Duodenal mucosa (tissue), 2 donors: Measurements from ENCODE around the gene PPM1G.

Experiments used
- H3K27ac ChIP-seq: one replicate; pipeline ENCODE4 v1.7.0; 2013; ENCODE audit warnings: low read depth, low read length
- H3K27me3 ChIP-seq, 2 donors: one replicate each; pipeline ENCODE4 v1.7.0; 2013; ENCODE audit warnings: low read length in 2 of 2, control low read depth in 1 of 2; ENCODE audit not compliant: insufficient read depth in 2 of 2, control insufficient read depth in 1 of 2
- H3K36me3 ChIP-seq, 2 donors: one replicate each; pipeline ENCODE4 v1.7.0; 2013; ENCODE audit warnings: low read length in 2 of 2, control low read depth in 1 of 2; ENCODE audit not compliant: insufficient read depth in 2 of 2, control insufficient read depth in 1 of 2
- H3K4me1 ChIP-seq, 2 donors: one replicate each; pipeline ENCODE4 v1.7.0; 2013; ENCODE audit warnings: low read length in 2 of 2, control low read depth in 1 of 2; ENCODE audit not compliant: insufficient read depth in 2 of 2, control insufficient read depth in 1 of 2
- H3K4me3 ChIP-seq, 2 donors: one replicate each; pipeline ENCODE4 v1.7.0; 2013; ENCODE audit warnings: low read length in 2 of 2, low read depth in 1 of 2
- H3K9ac ChIP-seq, 2 donors: one replicate each; pipeline ENCODE4 v1.7.0; 2013; ENCODE audit warnings: low read length in 2 of 2, low read depth in 1 of 2
- H3K9me3 ChIP-seq, 2 donors: one replicate each; pipeline ENCODE4 v1.7.0; 2013; ENCODE audit warnings: low read length in 2 of 2, control low read depth in 1 of 2; ENCODE audit not compliant: control insufficient read depth in 1 of 2

The PPM1G gene

DNA sequence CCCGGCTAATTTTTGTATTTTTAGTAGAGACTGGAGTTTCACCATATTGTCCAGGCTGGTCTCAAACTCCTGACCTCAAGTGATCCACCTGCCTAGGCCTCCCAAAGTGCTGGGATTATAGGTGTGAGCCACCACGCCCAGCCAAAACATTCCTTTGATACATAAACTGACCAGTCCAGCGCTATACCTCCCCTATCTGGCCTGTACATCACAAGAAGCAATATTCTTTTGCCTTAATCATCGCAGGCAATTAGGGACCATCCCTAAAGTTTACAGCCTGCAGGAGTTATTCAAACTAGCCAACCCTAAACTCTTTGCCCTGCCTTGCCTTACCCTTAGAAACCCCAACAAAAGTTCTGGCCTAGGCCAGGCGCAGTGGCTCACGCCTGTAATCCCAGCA is 6.8 kb upstream of the PPM1G start:
- Histone ChIP-seq H3K4me3 (no peak overlapping the region), H3K36me3 (no peaks in the 10 kb centered on the region), H3K4me1 (no peaks in the 10 kb centered on the region), H3K27ac (no peak overlapping the region), H3K9me3 (no peaks in the 10 kb centered on the region), H3K9ac (no peak overlapping the region), H3K27me3 (no peaks in the 10 kb centered on the region)

DNA sequence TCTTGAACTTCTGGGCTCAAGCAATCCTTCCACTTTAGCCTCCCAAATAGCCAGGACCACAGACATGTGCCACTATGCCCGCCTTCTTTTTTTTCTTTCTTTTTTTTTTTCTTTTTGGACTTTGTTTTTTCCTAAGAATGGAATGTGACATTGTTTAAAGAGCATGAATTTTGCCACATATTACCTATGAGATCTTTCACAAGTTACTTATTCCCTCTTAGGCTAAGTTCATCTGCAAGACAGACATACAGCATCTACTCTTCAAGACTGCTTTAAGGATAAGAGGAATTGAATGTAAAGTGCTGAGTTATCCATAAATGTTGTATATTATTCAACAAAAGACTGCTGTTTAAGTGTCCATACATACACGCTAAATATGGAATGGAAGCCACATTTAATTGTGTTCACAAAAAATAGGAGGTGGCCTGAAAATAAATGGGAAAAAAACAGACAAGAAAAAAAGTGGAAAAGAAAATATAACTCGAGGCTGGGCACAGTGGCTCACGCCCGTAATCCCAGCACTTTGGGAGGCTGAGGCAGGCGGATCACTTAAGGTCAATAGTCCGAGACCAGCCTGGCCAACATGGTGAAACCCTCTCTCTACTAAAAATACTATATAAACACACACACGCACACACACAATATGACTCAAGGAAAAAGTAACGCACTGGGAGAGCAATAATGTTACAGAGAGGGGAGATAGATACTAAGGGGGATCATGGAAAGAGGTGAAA is 3.2 kb upstream of the PPM1G start:
- no peaks in the 10 kb centered on the region for H3K36me3 ChIP-seq
- H3K27ac ChIP-seq: no peak overlapping the region
- H3K4me1 ChIP-seq: peaks cover 5 to 13% of the 10 kb centered on the region in 2 donors
- H3K9me3 ChIP-seq: no peaks in the 10 kb centered on the region
- no peak overlapping the region for H3K9ac ChIP-seq
- H3K4me3 ChIP-seq: no peak overlapping the region
- no peaks in the 10 kb centered on the region for H3K27me3 ChIP-seq

DNA sequence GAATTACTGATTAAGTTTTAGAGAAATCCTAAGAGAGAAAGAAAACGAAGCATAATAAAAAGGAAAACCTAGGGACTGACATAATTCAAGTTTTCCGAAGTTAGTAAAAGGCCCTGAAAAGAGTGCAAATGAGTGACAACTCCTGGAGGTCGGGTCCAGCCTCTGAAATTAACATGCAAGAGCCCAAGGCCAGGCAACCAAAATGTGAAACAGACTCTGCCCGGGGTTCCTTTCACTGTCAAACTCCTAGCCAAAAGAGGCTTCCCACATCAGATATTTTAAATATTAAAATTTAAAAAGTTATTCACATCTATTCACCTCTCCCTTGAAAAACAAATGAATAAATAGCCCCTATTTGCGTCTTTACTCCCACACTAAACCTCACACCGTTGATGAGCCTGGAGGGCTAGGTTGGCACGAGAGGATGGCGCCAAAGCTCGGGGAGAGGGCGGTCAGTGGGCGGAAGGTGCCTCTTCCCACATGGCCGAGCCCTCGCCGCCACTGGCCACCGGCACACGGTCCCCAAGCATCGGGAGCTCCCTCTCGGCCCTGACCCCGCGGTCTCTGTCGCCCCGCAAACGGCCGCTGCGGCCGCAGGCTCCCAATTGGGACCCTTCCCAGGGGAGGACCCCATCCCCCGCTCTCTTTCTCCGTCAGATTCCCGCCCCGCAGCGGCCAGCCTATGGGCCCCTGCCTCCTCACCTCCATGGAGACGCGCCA is 630 bp downstream of the PPM1G start:
- Histone ChIP-seq H3K27ac (peak overlapping the region; percentile 56), H3K4me3 (peak overlapping the region; percentile 91 to 92), H3K9ac (peak overlapping the region; percentile 79 to 88), H3K36me3 (no peaks in the 10 kb centered on the region), H3K4me1 (peaks cover 5 to 15% of the 10 kb centered on the region in 2 donors), H3K9me3 (no peaks in the 10 kb centered on the region), H3K27me3 (no peaks in the 10 kb centered on the region)

DNA sequence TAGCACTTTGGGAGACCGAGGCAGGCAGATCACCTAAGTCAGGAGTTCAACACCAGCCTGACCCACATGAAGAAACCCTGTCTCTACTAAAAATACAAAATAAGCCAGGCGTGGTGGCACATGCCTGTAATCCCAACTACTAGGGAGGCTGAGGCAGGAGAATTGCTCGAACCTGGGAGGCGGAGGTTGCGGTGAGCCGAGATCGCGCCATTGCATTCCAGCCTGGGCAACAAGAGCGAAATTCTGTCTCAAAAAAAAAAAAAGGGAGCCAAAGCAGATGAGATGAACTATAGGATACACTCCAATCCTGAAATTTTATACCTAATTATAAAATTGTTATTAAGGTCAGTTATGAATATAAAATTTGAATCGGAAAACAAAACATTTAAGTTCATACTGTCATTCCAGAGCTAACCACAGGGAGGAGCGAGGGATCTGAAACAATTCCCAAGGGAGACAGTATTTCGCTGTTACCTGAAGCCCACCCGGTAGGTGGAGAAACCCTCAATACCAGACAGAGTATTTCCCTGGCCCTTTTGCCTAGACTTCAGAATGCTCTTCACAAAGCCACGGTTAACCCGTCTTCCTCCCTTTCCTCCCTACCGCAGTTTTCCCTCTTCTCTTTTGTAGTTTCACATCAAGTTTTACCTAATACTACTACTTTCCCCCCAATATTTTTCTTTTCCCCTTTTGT is 1.4 kb downstream of the PPM1G start:
- H3K9ac ChIP-seq: peak overlapping the region; percentile 71 to 79
- no peaks in the 10 kb centered on the region for H3K9me3 ChIP-seq
- H3K27me3 ChIP-seq: no peaks in the 10 kb centered on the region
- H3K4me3 ChIP-seq: peak overlapping the region; percentile 91 to 92
- H3K27ac ChIP-seq: no peak overlapping the region
- no peaks in the 10 kb centered on the region for H3K36me3 ChIP-seq
- peaks cover 5 to 15% of the 10 kb centered on the region in 2 donors for H3K4me1 ChIP-seq

DNA sequence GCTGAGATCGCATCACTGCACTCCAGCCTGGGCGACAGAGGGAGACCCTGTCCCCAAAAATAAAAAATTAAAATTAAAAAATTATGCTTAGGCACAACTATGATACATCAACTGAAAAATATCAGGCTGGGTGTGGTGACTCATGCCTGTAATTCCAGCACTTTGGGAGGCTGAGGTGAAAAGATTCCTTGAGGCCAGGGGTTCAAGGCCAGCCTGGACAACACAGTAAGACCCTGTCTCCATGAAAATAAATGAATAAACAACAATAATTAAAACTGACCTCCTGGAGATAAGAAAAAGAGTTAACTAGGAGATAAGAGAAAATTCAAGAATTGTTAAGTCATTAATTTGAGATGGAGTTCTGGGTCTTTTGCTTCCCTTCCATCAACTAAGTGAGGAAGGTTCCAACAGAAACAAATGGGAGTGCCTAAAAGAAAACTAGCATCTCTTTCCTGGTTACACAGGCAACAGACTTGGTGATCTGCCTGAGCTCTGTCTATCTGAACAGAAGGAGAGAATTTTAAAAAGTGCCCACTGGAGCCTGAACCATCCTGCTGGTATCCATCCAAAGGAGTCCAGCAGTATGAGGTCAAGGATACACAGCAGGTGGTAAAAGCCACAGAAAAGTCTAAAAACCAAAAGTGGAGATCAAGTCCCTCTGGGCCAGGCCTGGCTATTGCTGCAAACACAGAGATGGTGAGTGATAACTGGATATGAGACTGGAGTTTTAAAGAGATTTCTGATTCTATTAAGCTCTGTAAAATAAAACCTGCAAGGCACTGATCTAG is 8.8 kb downstream of the PPM1G start:
- H3K4me1 ChIP-seq: no peaks in the 10 kb centered on the region
- H3K9ac ChIP-seq: no peak overlapping the region
- H3K9me3 ChIP-seq: no peaks in the 10 kb centered on the region
- H3K27me3 ChIP-seq: no peaks in the 10 kb centered on the region
- H3K27ac ChIP-seq: no peak overlapping the region
- no peak overlapping the region for H3K4me3 ChIP-seq
- H3K36me3 ChIP-seq: no peaks in the 10 kb centered on the region

DNA sequence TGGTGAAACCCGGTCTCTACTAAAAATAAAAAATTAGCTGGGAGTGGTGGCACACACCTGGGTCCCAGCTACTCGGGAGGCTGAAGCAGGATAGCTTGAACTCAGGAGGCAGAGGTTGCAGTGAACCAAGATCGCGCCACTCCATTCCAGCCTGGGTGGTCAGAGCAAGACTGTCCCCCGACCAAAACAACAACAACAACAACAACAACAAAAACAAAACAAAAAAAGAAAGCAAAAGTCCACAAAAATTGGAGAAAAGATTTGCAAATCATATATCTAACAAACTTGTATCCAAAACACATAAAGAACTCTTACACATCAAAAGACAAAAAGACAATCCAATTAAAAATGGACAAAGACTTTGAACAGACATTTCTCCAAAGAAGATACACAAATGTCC is 10.4 kb downstream of the PPM1G start:
- no peaks in the 10 kb centered on the region for H3K36me3 ChIP-seq
- no peaks in the 10 kb centered on the region for H3K4me1 ChIP-seq
- no peak overlapping the region for H3K4me3 ChIP-seq
- H3K9me3 ChIP-seq: no peaks in the 10 kb centered on the region
- H3K9ac ChIP-seq: no peak overlapping the region
- H3K27ac ChIP-seq: no peak overlapping the region
- no peaks in the 10 kb centered on the region for H3K27me3 ChIP-seq

DNA sequence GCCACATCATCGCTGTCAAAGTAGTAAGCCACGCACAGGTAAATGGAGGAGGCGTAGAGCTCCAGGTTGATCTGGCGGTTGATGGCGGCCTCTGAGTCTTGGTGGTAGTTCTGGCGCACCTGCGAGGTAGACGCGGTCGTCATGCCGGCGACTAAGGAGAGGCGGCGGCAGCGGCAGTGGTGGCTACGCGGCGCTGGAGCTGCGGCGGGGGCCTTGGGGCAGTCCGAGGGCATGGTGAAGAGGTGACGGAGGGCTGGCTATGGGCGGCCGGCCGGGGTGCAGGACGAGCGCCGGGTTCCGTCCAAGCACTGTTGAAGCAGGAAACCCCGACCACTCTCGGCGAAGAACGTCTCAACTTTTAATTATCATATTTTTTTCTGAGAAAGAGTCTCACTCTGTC is 16.2 kb downstream of the PPM1G start:
- no peaks in the 10 kb centered on the region for H3K27me3 ChIP-seq
- no peak overlapping the region for H3K27ac ChIP-seq

DNA sequence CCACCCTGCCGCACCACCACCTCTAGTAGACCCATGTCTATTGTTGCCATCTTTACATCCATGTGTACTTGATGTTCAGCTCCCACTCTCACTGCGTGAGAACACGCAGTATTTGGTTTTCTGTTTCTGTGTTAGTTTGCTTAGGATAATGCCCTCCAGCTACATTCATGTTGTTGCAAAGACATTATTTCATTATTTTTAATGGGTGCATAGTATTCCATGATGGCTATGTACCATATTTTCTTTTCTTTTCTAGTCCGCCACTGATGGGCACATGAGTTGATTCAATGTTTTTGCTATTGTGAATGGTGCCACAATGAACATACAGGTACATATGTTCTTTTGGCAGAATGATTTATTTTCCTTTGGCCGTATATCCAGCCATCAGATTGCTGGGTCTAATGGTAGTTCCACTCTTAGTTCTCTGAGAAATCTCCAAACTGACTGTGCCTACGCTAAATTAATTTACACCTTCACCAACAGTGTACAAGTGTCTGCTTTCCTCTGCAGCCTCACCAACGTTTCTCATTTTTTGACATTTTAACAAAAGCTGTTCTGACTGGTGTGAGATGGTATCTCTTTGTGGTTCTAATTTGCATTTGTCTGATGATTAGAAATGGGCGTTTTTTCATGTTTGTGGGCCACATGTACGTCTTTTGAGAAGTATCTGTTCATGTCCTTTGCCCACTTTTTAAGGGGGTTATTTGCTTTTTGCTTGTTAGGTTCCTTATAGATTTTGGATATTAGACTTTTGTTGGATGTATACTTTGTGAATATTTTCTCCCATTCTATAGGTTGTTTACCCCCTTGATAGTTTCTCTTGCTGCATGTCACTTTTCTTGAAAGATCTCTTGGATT is 18.3 kb downstream of the PPM1G start:
- H3K9ac ChIP-seq: no peak overlapping the region
- H3K27ac ChIP-seq: no peak overlapping the region
- H3K4me3 ChIP-seq: no peak overlapping the region
- no peaks in the 10 kb centered on the region for H3K9me3 ChIP-seq
- no peaks in the 10 kb centered on the region for H3K4me1 ChIP-seq
- H3K27me3 ChIP-seq: no peaks in the 10 kb centered on the region
- H3K36me3 ChIP-seq: peaks cover 2 to 11% of the 10 kb centered on the region in 2 donors

More for the DNA sequence above, 16.2 kb downstream of the PPM1G start:
- Histone ChIP-seq H3K4me1 (no peaks in the 10 kb centered on the region), H3K9ac (no peak overlapping the region), H3K4me3 (no peak overlapping the region), H3K9me3 (no peaks in the 10 kb centered on the region), H3K36me3 (peaks cover 0 to 9% of the 10 kb centered on the region in 2 donors)

DNA sequence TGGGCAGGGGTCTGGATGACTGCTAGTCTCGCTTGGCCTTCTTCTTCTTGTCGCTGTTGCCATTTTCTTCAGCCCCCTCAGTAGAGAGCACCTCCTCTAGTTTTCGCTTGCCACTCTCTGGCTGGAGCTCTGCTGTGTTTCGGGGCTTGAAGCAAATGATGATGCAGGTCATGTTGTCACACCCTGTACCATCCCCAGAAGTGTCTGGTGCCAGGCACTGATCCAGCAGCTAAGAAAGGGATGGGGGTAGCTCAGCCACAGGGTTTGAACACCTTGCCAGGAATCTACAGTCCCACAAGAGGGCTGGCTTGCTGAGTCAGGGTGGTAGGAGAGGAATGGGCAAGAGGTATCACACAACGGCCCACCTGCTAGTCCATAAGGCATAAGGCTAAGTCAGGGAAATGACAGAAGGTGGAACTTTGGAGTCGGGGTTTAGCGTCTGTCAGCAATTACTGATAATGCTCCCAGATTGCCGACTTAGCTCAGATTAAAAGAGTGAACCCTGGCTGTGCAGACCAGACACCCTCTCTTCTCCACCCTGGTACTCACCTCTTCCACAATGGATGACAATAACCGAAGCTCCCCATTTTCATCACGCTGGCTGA is 27.7 kb downstream of the PPM1G start:
- no peaks in the 10 kb centered on the region for H3K27me3 ChIP-seq
- H3K27ac ChIP-seq: no peak overlapping the region
- H3K4me1 ChIP-seq: peaks cover 21 to 25% of the 10 kb centered on the region in 2 donors
- no peaks in the 10 kb centered on the region for H3K9me3 ChIP-seq
- no peak overlapping the region for H3K4me3 ChIP-seq
- H3K9ac ChIP-seq: no peak overlapping the region
- peaks cover 41 to 68% of the 10 kb centered on the region in 2 donors for H3K36me3 ChIP-seq
